Fibroblast of upper back skin (primary cell): ENCODE data around the gene PTGES.

ENCODE experiments used
- DNase-seq: peaks from one replicate; pipeline ENCODE4 v3.0.0-alpha.2; 2013

Gene PTGES

GRCh38 chr9:129740666-129741464 lies 12.0 kb downstream of the PTGES start:
- no peak for DNase-seq

- no peak for DNase-seq
Observed at GRCh38 chr9:129740174-129740573, 12.7 kb downstream of the PTGES start.

GRCh38 chr9:129739432-129739831 lies 13.4 kb downstream of the PTGES start:
- no peak for DNase-seq

- peak; percentile 73 for DNase-seq
Observed at GRCh38 chr9:129737479-129738274, 15.2 kb downstream of the PTGES start.

GRCh38 chr9:129736334-129736733 lies 16.5 kb downstream of the PTGES start:
- DNase-seq: no peak

GRCh38 chr9:129735546-129735945 lies 17.3 kb downstream of the PTGES start:
- no peak for DNase-seq

- DNase-seq: no peak
Observed at GRCh38 chr9:129733632-129733953, 19.2 kb downstream of the PTGES start.

GRCh38 chr9:129732946-129733631 lies 19.8 kb downstream of the PTGES start:
- no peak for DNase-seq

- DNase-seq: no peak
Observed at GRCh38 chr9:129732100-129732499, 20.7 kb downstream of the PTGES start.

- no peak for DNase-seq
Observed at GRCh38 chr9:129731477-129732085, 21.3 kb downstream of the PTGES start.

- DNase-seq: no peak
Observed at GRCh38 chr9:129728744-129729143, 24.1 kb downstream of the PTGES start.

- DNase-seq: peak; percentile 83
Observed at GRCh38 chr9:129726322-129727160, 26.3 kb downstream of the PTGES start.

- no peak for DNase-seq
Observed at GRCh38 chr9:129725795-129726251, 27.0 kb downstream of the PTGES start.

- DNase-seq: no peak
Observed at GRCh38 chr9:129724456-129725190, 28.2 kb downstream of the PTGES start.

- DNase-seq: no peak
Observed at GRCh38 chr9:129722913-129723312, 29.9 kb downstream of the PTGES start.

- DNase-seq: no peak
Observed at GRCh38 chr9:129720865-129721545, 31.8 kb downstream of the PTGES start.

- no peak for DNase-seq
Observed at GRCh38 chr9:129720181-129720864, 32.5 kb downstream of the PTGES start.

GRCh38 chr9:129719135-129719534 lies 33.7 kb downstream of the PTGES start:
- no peak for DNase-seq

- no peak for DNase-seq
Observed at GRCh38 chr9:129718647-129719046, 34.2 kb downstream of the PTGES start.

- DNase-seq: no peak
Observed at GRCh38 chr9:129717991-129718390, 34.9 kb downstream of the PTGES start.
